Endometrium (tissue), 2 donors: ENCODE measurements around the gene HTR2C.
"Not testable (repeated sequence)": the region's sequence is repeated elsewhere in the genome, so short reads cannot be mapped to it uniquely, and the experiment has no call there.

Experiments used
- FAIRE-seq: peaks from 2 replicates; lab custom pipeline; 2012; peaks lifted over from hg19 to GRCh38; lab: Jason Lieb, UNC
- donor health status: control.
- donor health status: control.

HTR2C gene

DNA sequence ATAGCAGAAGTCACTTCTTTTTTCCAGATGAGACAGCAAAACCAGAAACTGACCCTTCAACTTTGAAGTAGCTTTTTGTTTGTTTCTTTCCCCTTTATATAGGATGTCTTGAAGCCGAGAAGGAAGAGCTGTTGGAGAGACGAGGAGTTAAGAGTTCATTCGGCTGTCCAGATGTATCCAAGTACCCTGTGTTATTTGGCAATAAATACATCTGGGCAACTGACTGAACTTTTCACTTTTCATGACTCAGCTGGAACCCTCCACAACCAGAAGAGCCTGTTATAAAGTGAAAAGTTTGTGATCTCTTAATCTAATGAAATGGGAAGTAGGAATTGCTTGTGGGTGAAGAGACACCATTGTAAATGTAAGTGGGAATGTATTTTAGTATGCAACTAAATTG lies 131.2 kb downstream of the HTR2C start:
- no peak for FAIRE-seq

DNA sequence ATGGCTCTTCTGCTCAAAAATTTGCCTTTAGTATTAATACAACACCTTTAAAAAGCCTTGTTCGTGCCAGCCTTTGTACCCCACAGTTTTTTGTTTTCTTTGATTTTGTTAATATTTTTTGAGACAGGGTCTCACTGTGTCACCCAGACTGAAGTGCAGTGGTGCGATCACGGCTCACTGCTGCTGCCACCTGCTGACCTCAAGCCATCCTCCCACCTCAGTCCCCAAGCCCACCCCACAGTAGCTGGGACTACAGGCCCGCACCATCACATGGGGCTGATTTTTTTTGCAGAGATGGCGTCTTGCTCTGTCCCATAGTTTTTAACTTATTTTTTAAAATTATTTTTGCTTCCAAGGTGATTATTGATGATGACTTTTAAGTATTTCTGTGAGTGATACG lies 134.0 kb downstream of the HTR2C start:
- no peak for FAIRE-seq

DNA sequence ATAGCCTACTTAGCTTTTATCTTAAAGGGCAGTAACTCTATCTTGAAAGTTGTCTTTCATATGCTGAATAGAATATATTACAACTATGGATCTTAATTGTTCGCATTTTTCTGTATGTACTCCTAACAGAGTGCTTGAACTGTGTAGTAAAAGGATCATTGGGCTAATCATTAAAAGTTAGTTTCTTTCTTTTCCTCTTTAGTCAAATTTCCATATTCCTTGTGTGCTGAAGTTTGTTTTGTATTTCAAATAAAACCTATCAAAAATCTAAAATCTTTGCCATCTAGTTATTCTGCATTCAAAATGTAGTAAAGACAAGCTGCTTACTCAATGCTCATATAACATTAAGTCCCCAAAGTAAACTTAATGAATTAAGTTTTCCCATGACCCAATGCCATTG lies 182.7 kb downstream of the HTR2C start:
- no peak for FAIRE-seq

DNA sequence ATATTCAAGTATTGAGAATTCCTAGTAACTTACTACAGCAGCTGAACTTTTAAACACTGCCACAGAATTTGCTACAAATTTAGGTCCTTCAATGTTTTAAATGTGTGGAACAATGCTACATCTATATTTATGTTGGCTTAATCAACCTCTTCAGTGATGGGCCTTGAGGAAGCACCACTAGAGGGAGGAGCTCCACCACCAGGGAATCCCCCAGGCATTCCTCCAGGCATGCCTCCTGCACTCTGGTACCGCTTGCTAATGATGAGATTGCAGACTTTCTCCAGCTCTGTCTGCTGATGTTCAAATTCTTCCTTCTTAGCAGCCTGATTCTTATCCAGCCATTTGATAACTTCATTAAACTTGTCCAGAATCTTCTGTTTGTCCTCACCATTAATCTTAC lies 190.8 kb downstream of the HTR2C start:
- no peak for FAIRE-seq

DNA sequence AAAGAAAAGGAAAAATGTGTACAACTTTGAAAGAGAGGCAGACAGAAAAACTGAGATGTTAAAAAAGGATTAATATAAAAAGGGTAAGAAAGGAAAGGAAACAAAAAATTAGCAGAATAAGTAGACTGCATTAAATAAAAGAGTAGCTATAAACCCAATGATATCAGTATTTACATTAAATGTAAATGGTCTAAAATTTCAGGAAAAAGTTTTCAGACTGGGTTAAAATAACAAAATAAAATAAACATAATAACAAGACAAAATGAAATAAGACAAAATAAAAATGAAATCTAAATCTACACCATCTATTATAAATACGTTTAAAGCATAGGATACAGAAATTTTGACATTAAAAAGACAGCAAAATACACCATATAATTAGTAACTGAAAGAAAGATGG lies 199.0 kb downstream of the HTR2C start:
- no peak for FAIRE-seq

DNA sequence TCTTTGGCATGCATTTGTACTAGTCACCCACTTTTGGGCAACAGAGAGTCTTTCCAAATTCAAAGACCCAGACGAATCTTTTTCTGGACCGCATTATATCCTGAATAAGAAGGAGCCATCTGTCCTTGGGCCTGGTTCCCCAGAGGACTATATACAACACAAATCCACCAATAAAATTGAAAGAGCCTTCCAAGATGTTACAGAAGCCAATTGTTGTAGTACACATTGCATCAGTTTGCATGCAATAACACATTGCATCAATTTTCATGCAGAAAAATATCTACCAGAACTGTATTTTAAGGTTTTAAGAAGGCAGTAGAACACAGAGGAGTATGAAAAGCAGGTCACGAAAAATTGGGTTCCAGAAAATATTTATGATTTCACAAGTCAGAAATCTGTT lies 203.2 kb downstream of the HTR2C start:
- FAIRE-seq: no peak

DNA sequence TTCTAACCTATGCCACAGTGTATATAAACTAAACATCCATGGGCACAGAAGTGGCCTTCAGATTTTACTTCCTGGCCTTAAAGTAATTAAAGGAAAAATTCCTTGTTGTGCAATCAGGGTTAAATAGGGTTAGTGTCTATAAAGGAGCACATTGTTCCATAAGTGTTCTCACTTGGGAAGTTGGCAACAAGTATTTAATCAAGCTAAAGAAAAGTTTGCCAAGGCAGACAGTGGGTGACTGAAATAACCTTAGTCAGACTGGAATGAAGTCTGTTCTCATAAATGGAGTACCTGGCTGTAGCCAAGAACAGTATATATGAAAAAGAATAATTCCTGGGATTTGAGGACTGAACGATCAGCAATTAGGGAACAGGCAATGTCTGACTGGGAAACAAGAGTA lies 213.6 kb downstream of the HTR2C start:
- FAIRE-seq: no peak

DNA sequence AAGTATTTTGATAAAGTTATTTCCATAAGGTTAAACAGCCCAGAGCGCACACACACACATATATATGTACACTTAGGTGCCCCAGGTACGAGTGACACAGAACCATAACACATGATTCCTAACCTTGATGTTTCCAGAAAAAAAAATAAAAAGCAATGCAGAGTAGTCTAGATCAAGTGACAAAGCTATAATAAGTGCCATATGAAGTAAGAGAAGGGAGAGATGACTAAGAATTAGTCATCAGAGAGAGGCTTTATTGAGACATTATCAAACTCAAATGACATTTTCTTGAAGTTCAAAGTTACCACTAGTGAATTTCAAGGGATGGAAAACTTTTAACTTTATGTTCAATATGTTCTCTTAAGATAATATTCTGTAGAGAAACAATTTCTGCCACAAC lies 215.0 kb downstream of the HTR2C start:
- FAIRE-seq: no peak

DNA sequence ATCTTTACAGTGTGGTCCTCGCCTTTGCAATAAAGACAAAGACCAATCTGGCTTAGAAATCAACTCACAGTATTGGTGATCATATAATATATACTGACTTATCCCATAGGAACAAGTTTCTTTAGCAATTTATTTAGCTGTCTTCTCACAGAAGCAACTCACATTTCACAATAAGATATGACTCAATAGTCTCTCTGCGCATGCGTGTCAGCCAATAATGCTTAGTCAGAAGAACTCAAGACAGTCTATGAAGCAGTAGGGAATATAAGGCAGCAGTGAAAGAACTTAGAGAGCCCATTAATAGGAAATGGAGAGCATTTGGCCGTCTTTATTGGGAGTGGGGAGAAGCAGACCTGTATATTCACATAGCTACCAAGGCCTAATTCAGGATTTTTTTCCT lies 216.8 kb downstream of the HTR2C start:
- no peak for FAIRE-seq

DNA sequence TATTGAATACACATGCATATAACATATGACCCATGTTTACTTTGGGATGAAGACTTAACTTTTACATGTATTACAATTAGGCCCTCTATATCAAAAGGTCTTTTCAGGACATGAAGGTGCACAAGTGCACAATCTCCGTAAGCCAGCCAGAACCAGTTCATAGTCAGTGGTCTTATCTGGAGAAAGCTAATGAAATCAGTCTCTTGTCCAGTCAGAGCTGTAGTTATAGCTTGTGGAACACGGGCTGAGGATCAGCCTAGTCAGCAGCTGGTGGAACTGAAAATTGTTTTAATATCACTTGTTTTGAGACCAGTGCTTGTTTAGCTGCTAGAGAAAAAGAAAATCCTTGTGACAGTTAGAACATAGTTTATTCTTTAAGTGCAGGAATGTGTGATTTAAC lies 235.6 kb downstream of the HTR2C start:
- no peak for FAIRE-seq

DNA sequence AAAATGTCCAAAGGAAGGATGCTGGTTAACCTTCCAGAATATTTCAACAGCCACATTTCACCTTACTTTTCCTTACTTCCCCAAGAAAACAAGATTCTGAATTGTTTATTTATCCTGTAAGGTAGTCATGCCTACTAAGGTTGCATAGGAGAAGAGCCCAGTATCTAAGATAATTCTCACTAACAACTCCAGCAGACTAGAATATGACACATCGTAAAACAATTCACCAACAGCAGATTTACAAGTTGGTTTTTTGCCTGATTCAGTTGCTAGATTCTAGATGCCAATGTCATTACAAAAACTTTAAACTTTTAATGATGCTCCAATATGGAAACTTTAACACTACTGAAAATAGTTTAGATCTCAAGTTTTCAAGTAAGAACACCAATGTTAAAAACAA lies 257.2 kb downstream of the HTR2C start:
- no peak for FAIRE-seq

DNA sequence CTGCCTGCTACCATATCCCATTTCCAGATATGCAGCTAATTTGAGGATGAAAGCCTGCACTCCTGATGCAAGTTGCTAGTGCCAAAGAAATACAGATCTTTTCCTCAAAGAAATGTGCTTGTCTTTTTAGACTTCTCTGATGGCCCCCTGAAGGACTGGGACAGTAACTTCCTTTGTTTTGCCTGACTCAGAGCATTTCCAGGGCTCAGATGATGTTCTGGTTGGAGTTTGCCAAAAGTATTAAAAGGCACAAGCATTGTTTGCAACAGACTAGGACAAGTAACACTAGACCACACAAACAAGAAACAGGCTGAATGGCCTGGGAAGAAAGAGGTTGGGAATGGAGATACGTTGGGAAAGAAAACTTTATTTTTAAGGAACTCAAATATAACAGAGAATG lies 258.3 kb downstream of the HTR2C start:
- no peak for FAIRE-seq

DNA sequence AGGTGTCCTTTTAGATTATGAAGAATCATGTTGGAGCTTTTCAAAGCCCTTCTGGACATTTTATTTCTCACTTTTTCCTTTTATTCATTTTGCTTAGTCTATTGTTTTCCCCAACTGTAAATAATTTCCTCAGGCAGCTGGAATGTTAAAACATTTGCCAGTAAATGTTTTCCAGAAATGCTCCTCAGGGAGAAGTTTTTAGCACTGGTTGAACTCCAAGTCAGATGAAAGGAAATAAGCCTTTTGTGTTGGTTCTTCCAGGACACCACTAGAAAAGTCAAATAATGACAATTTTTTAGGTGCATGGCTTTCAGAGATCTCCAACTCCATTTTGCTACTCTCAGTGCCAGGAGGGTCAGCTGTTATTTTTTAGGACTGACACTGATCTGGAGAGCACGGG lies 305.6 kb downstream of the HTR2C start:
- no peak for FAIRE-seq

DNA sequence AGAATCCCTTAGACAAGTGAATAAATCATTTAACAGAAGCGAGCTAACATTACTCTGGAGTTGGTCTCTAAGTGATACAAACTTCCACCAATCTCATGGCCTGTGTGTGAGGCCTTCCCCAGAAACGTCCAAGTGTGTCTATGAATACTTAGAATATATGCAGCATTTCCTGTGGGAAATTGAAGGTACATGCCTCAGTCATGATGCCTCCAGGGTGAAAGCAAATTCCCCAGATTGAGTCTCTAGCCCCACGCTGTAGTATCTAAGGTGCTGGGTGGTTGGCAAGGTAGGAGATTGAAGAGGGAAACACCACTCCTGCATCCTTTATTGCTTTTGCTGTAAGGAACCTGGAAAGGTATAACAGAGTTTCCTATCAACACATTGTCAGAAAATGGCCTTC lies 319.7 kb downstream of the HTR2C start:
- FAIRE-seq: no peak

DNA sequence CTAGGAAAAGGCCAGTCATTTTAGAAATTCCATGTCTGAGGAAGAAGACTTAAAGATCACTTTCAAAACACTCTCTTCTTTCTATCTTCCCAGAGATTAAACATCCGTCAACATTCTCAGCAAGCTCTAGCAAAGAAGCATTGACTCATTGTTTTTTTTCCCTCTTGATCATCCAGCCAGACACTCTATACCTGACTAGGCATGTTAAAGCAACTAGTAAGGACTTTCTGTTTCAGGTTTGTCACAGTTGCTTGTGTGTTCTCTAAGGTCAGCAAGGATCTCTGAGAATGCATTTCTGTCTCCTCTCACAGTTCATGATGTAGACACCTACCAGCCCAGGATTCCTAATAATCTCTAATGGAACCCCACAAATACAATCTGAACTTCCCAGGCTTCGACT lies 321.4 kb downstream of the HTR2C start:
- FAIRE-seq: no peak

DNA sequence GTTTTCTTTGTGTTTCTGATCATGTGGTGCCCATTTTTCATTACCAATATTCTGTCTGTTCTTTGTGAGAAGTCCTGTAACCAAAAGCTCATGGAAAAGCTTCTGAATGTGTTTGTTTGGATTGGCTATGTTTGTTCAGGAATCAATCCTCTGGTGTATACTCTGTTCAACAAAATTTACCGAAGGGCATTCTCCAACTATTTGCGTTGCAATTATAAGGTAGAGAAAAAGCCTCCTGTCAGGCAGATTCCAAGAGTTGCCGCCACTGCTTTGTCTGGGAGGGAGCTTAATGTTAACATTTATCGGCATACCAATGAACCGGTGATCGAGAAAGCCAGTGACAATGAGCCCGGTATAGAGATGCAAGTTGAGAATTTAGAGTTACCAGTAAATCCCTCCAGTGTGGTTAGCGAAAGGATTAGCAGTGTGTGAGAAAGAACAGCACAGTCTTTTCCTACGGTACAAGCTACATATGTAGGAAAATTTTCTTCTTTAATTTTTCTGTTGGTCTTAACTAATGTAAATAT lies 323.2 kb downstream of the HTR2C start:
- no peak for FAIRE-seq

DNA sequence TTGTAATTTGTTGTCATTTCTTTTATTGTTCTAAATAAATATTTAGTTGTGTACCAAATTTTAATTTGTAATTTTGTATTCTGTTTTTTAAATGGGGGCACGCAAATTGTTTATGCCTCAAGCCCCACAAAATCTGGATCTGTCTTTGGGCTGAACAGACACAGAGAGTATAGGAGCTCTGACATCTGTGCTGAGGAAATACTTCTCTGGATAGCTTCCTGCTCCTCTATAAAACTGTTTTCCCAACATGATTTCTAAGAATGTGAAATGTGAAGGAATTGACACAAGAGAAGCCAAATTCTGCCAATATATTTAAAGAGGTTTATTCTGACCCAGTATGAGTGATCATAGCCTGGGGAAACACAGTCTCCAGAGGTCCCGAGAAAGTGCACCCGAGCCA lies 340.5 kb downstream of the HTR2C start:
- no peak for FAIRE-seq

DNA sequence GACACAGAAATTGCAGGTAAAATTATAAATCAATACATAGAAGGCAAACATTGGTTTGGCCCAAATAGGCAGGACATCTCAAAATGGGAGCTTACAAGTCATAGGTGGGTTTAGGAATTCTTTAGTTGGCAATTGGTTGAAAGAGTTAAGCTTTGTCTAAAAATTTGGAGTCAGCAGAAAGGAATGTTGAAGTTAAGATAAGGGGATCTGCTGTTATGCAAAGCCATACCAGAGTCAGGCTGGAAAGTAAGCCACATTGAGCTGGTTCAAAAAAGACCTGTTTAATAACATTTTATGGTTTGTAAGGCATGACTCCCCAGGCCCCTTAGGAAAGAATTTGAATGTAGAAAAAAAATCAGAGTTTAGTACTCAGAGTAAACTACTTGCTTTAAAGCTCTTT lies 341.0 kb downstream of the HTR2C start:
- no peak for FAIRE-seq

DNA sequence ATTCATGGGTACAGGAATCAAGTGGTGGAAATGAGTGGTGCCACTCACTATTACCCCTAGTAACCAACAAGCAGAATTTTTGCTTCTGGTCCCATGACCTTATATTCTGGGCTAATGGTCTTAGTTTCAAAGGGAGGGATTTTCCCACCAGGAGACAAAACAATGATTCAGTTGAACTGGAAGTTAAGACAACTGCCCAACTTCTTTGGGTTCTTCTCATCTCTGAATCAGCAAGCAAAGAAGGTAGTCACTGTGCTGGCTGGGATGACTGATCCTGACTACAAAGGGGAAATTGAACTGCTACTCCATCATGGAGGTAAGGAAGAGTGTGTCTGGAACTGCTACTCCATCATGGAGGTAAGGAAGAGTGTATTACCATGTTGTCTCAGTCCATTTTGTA lies 346.3 kb downstream of the HTR2C start:
- FAIRE-seq: no peak

DNA sequence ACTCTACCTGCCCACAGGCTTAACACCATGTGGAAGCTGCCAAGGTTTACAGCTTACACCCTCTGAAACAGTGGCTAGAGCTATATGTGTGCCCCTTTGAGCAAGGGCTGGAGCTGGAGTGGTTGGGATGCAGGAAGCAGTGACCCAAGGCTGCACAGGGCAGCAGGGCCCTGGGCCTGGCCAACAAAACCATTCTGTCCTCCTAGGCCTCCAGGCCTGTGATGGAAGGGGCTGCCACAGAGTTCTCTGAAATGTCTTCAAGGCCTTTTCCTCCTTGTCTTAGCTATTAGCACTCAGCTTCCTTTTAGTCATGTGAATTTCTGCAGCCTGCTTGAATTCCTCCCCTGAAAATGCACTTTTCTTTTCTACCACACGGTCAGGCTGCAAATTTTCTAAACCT lies 348.7 kb downstream of the HTR2C start:
- no peak for FAIRE-seq

DNA sequence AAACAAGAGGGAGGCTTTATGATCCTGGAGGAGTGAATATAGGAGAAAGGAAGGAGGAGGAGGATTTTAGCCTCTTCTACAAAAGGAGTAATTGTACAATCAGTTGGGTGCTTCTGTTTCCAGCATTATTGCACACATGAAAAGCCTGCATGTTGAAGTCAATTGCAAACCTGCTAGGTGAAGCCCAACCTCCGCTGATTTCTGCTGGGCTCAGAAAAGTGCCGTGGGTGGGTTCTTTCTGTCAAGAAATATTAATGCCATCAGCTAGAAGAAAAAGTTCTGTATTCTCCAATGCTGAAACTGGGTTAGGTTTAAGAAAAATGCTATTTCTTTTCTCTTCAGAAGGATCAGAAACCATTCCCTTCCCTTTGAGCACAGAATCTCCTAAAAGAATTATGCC lies 349.4 kb downstream of the HTR2C start:
- FAIRE-seq: not testable (repeated sequence)

DNA sequence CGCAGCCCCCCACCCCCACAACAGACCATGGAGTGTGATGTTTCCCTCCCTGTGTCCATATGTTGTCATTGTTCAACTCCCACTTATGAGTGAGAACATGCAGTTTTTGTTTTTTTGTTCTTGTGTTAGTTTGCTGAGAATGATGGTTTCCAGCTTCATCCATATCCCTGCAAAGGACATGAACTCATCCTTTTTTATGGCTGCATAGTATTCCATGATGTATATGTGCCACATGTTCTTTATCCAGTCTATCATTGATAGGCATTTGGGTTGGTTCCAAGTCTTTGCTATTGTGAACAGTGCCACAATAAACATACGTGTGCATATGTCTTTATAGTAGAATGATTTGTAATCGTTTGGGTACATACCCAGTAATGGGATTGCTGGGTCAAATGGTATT lies 353.2 kb downstream of the HTR2C start:
- not testable (repeated sequence) for FAIRE-seq

DNA sequence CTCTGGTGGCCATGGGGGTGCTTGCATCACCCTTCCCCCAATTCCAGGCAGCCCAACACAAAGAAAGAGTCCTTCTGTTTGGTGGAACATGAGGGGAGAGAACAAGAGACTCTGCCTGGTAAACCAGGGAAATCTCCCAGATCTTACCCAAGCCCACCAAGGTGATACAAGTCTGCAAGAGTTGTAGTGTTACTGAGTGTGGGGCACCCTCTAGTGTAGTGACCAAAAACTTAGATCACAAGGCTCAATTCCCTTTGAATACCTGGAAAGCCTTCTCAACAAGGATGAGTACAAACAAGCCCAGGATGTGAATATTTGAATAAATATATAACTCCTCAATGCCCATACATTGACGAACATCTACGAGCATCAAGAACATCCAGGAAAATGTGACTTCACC lies 368.8 kb downstream of the HTR2C start:
- no peak for FAIRE-seq
